Mesenchymal stem cell (in vitro differentiated cells and primary cell): ENCODE measurements around the gene ETV1.

Experiments
- DNase-seq: peaks from one replicate; pipeline ENCODE4 v3.0.0-alpha.2; 2013
- H2AFZ ChIP-seq: one replicate; pipeline ENCODE4 v1.6.1; 2013; ENCODE audit warnings: low read depth, mild to moderate bottlenecking, control low read depth, inconsistent platforms, low read length, moderate library complexity
- H2AK5ac ChIP-seq: 2 replicates; pipeline ENCODE4 v1.6.1; 2013; ENCODE audit warnings: low read length, moderate library complexity, mild to moderate bottlenecking, inconsistent platforms; ENCODE audit not compliant: severe bottlenecking
- H2BK120ac ChIP-seq: one replicate; pipeline ENCODE4 v1.6.1; 2013; ENCODE audit warnings: low read depth, mild to moderate bottlenecking, inconsistent platforms, low read length, moderate library complexity
- H2BK12ac ChIP-seq, 2 experiments: one replicate each; pipeline ENCODE4 v1.6.1; 2013; ENCODE audit warnings: inconsistent platforms in 2 of 2, low read length in 2 of 2, mild to moderate bottlenecking in 2 of 2, moderate library complexity in 2 of 2, control low read depth in 1 of 2
- H2BK15ac ChIP-seq: one replicate; pipeline ENCODE4 v1.6.1; 2013; ENCODE audit warnings: mild to moderate bottlenecking, low read depth, inconsistent platforms; ENCODE audit not compliant: poor library complexity, severe bottlenecking
- H2BK5ac ChIP-seq: 2 replicates; pipeline ENCODE4 v1.6.1; 2013; ENCODE audit warnings: low read depth, mild to moderate bottlenecking, low read length, control low read depth, inconsistent platforms; ENCODE audit not compliant: poor library complexity, severe bottlenecking
- H3K14ac ChIP-seq, 2 experiments: one replicate each; pipeline ENCODE4 v1.6.1; 2013; ENCODE audit warnings: inconsistent platforms in 2 of 2, low read length in 2 of 2, control low read depth in 1 of 2, mild to moderate bottlenecking in 1 of 2, moderate library complexity in 1 of 2
- H3K18ac ChIP-seq, 2 experiments: one replicate each; pipeline ENCODE4 v1.6.1; 2013; ENCODE audit warnings: inconsistent platforms in 2 of 2, low read length in 2 of 2, control low read depth in 1 of 2, low read depth in 1 of 2, mild to moderate bottlenecking in 1 of 2
- H3K23ac ChIP-seq, 2 experiments: one replicate each; pipeline ENCODE4 v1.6.1; 2013; ENCODE audit warnings: inconsistent platforms in 2 of 2, low read length in 2 of 2, mild to moderate bottlenecking in 2 of 2, moderate library complexity in 2 of 2, control low read depth in 1 of 2
- H3K27ac ChIP-seq: 2 replicates; pipeline ENCODE4 v1.5.1; 2013; ENCODE audit warnings: mild to moderate bottlenecking, moderate library complexity, low read length, control low read depth, inconsistent platforms; ENCODE audit not compliant: poor library complexity, severe bottlenecking
- H3K27me3 ChIP-seq, 2 experiments: 2 replicates each; pipeline versions ENCODE4 v1.6.1 to v1.7.0; 2013; ENCODE audit warnings: low read length in 2 of 2, mild to moderate bottlenecking in 2 of 2, moderate library complexity in 2 of 2, control low read depth in 1 of 2, inconsistent platforms in 1 of 2; ENCODE audit not compliant: control insufficient read depth in 1 of 2, insufficient read depth in 1 of 2
- H3K36me3 ChIP-seq, 2 experiments: 2 replicates each; pipeline versions ENCODE4 v1.6.1 to v1.7.0; 2013; ENCODE audit warnings: low read length in 2 of 2, control low read depth in 1 of 2, inconsistent platforms in 1 of 2, low read depth in 1 of 2, mild to moderate bottlenecking in 1 of 2; ENCODE audit not compliant: insufficient read depth in 2 of 2, control insufficient read depth in 1 of 2
- H3K4ac ChIP-seq, 2 experiments: one replicate each; pipeline ENCODE4 v1.6.1; 2013; ENCODE audit warnings: inconsistent platforms in 2 of 2, low read length in 2 of 2, mild to moderate bottlenecking in 2 of 2, moderate library complexity in 2 of 2, control low read depth in 1 of 2, low read depth in 1 of 2
- H3K4me1 ChIP-seq: 2 replicates; pipeline ENCODE4 v1.6.1; 2013; ENCODE audit warnings: low read depth, low read length, control low read depth; ENCODE audit not compliant: control insufficient read depth, insufficient read depth
- H3K4me2 ChIP-seq: 2 replicates; pipeline ENCODE4 v1.6.1; 2013; ENCODE audit warnings: low read length, mild to moderate bottlenecking, inconsistent platforms; ENCODE audit not compliant: poor library complexity, severe bottlenecking
- H3K4me3 ChIP-seq, 2 experiments: 2 replicates each; pipeline versions ENCODE4 v1.5.1 to v1.7.0; 2013; ENCODE audit warnings: low read length in 2 of 2, mild to moderate bottlenecking in 2 of 2, control low read depth in 1 of 2, low read depth in 1 of 2; ENCODE audit not compliant: insufficient read depth in 1 of 2
- H3K79me1 ChIP-seq: replicated peaks from 2 replicates; pipeline ENCODE4 v1.6.1; 2013; ENCODE audit warnings: mild to moderate bottlenecking, control low read depth, low read length, inconsistent platforms; ENCODE audit not compliant: poor library complexity, severe bottlenecking
- H3K9ac ChIP-seq: 2 replicates; pipeline ENCODE4 v1.7.0; 2013; ENCODE audit warnings: mild to moderate bottlenecking, low read length, moderate library complexity
- H3K9me3 ChIP-seq: 2 replicates; pipeline ENCODE4 v1.7.0; 2013; ENCODE audit warnings: mild to moderate bottlenecking, low read length; ENCODE audit not compliant: control insufficient read depth
- H4K8ac ChIP-seq: one replicate; pipeline ENCODE4 v1.6.1; 2013; ENCODE audit warnings: inconsistent platforms, mild to moderate bottlenecking, low read length, moderate library complexity
- H4K91ac ChIP-seq: one replicate; pipeline ENCODE4 v1.6.1; 2013; ENCODE audit warnings: mild to moderate bottlenecking, low read length, inconsistent platforms
- WGBS: methylation state at CpG from one replicate; pipeline ENCODE4 v1.1.7; 2013; ENCODE audit warnings: mixed read lengths; 5-methylcytosine and 5-hydroxymethylcytosine counted together

ETV1 gene

DNA sequence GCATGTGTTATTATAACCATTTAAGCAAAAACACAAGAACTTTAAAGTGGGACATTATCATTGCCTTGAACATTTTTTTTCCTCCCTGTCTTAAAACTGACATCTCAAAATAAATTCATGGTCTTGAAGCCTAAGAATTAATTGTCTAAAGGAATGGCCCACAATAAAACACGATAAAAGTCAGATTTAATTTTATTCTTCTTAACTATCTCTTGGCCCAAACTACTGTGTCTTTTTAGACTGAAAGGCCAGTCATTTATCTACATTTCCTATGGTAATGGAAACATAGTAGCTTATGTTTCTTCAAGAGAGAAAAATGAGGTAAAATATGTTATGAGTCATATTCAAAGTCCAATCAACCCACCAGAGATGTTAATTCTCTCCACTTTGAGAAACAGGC, 24.4 kb upstream of the ETV1 start:
- no peak overlapping the region for H3K4me3 ChIP-seq
- H3K9ac ChIP-seq = no peak overlapping the region
- no peak overlapping the region for H4K91ac ChIP-seq
- WGBS = 100% methylated on average over 1 of the region's 1 CpG
- H4K8ac ChIP-seq = no peak overlapping the region
- H2AK5ac ChIP-seq = no peak overlapping the region
- no peak overlapping the region for H3K23ac ChIP-seq
- H2AFZ ChIP-seq = no peak overlapping the region
- H2BK12ac ChIP-seq = no peak overlapping the region
- no peak overlapping the region for H2BK5ac ChIP-seq
- no peaks in the 10 kb centered on the region for H3K4me1 ChIP-seq
- H3K18ac ChIP-seq = no peak overlapping the region
- no peaks in the 10 kb centered on the region for H3K79me1 ChIP-seq
- H3K14ac ChIP-seq = no peak overlapping the region
- no peaks in the 10 kb centered on the region for H3K27me3 ChIP-seq
- H3K4me2 ChIP-seq = no peak overlapping the region
- H3K9me3 ChIP-seq = no peaks in the 10 kb centered on the region
- no peak overlapping the region for H2BK15ac ChIP-seq
- no peak overlapping the region for H3K4ac ChIP-seq
- no peak overlapping the region for H2BK120ac ChIP-seq
- no peak for DNase-seq
- no peaks in the 10 kb centered on the region for H3K36me3 ChIP-seq
- H3K27ac ChIP-seq = no peak overlapping the region

DNA sequence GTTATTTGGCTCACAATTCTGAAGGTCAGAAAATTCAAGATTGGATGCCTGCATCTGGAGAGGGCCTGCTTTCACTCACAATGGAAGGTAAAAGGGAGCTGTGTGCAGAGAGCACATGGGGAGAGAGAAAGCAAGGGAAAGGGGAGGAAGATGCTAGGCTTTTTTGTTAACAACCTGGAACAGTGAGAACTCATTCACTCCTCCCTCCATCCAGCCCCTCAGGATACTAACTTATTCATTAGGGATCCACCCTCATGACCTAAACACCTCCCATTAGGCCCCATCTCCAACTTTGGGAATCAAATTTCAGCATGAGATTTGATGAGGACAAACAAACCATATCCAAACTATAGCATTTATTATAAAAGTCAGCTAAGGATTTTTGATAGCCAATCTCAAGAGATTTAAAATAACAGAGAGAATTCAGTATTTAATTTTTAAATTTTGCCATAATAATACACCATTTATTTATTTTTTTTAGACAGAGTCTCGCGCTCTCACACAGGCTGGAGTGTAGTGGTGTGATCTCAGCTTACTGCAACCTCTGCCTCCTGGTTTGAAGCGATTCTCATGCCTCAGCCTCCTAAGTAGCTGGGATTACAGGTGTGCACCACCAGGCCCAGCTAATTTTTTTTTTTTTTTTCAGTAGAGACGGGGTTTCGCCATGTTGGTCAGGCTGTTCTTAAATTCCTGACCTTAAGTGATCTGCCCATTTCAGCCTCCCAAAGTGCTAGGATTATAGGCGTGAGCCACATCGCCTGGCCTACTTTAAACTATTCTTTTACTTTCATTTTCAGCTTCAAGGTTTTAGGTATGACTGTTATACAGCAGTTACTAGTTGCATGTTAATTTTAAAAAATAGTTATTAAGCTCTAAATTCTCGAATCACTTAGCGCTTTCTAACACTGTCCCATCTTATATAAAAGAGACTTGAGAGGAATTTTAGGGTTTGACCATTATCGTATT, 20.3 kb upstream of the ETV1 start:
- no peaks in the 10 kb centered on the region for H3K27me3 ChIP-seq
- H4K8ac ChIP-seq = no peak overlapping the region
- no peak overlapping the region for H3K4me3 ChIP-seq
- no peak overlapping the region for H3K27ac ChIP-seq
- H3K14ac ChIP-seq = no peak overlapping the region
- no peak for DNase-seq
- H2BK5ac ChIP-seq = no peak overlapping the region
- no peak overlapping the region for H3K23ac ChIP-seq
- no peak overlapping the region for H3K9ac ChIP-seq
- H4K91ac ChIP-seq = no peak overlapping the region
- no peaks in the 10 kb centered on the region for H3K4me1 ChIP-seq
- no peaks in the 10 kb centered on the region for H3K9me3 ChIP-seq
- H3K18ac ChIP-seq = peak overlapping the region in 1 of 2 experiments; percentile 24
- H3K4ac ChIP-seq = no peak overlapping the region
- no peak overlapping the region for H2BK12ac ChIP-seq
- H3K79me1 ChIP-seq = no peaks in the 10 kb centered on the region
- no peaks in the 10 kb centered on the region for H3K36me3 ChIP-seq
- no peak overlapping the region for H2BK120ac ChIP-seq
- no peak overlapping the region for H2BK15ac ChIP-seq
- no peak overlapping the region for H2AFZ ChIP-seq
- 98% methylated on average over 6 of the region's 10 CpGs for WGBS
- H2AK5ac ChIP-seq = no peak overlapping the region
- no peak overlapping the region for H3K4me2 ChIP-seq

DNA sequence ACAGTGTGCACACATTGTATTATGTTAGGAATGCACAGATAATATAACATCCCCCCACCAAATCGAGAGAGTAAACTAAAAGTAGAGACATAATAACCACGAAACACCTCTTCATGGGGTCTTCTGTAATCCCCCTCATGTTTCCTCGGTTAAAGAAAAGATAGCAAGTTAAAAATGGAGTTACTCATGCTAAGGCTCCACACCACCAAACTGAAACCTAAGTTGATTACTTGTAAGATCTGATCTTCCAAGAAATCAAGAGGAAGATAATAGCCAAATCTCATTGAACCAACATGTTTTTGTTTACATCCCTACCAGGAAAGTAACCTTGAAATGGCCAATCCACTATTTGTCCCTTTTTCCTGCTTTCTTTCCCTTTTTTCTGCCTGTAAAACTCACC, 11.7 kb upstream of the ETV1 start:
- Histone ChIP-seq H2BK12ac (no peak overlapping the region), H3K27ac (no peak overlapping the region), H3K79me1 (no peaks in the 10 kb centered on the region), H2BK5ac (no peak overlapping the region), H2BK15ac (no peak overlapping the region), H3K14ac (no peak overlapping the region), H3K27me3 (no peaks in the 10 kb centered on the region), H2BK120ac (no peak overlapping the region), H2AFZ (no peak overlapping the region), H3K4me3 (no peak overlapping the region), H3K36me3 (no peaks in the 10 kb centered on the region), H3K9ac (no peak overlapping the region), H3K23ac (no peak overlapping the region), H4K91ac (no peak overlapping the region), H4K8ac (no peak overlapping the region), H3K4me1 (no peaks in the 10 kb centered on the region), H3K4ac (no peak overlapping the region), H3K18ac (no peak overlapping the region), H3K4me2 (no peak overlapping the region), H3K9me3 (no peaks in the 10 kb centered on the region), H2AK5ac (no peak overlapping the region)
- no peak for DNase-seq
- WGBS = 83% methylated on average over 3 of the region's 3 CpGs

DNA sequence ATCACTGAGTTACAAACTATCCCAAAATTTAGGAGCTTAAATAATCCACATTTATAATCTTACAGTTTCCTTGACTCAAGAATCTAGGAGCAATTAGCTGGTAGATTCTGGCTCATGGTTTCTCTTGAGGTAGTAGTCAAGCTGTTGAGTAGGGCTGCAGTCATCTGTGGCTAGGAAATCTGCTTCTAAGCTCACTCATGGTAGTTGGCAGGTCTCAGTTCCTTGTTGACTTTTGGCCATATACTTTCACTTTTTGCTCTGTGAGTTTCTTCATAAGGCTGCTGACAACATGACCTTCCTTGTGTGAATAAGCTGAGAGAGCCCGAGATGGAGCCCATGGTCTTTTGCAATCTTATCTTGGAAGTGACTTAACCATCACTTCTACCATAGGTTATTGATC, 10.8 kb upstream of the ETV1 start:
- no CpG with 5 or more reads among the region's 1 CpG for WGBS
- no peak for DNase-seq
- Histone ChIP-seq H3K36me3 (no peaks in the 10 kb centered on the region), H2BK12ac (no peak overlapping the region), H2BK5ac (no peak overlapping the region), H3K4me2 (no peak overlapping the region), H3K27me3 (no peaks in the 10 kb centered on the region), H2AFZ (no peak overlapping the region), H2BK15ac (no peak overlapping the region), H3K4me3 (no peak overlapping the region), H3K79me1 (no peaks in the 10 kb centered on the region), H2BK120ac (no peak overlapping the region), H3K9ac (no peak overlapping the region), H3K18ac (no peak overlapping the region), H4K8ac (no peak overlapping the region), H3K27ac (no peak overlapping the region), H3K4me1 (no peaks in the 10 kb centered on the region), H3K23ac (no peak overlapping the region), H3K9me3 (no peaks in the 10 kb centered on the region), H4K91ac (no peak overlapping the region), H3K14ac (no peak overlapping the region), H3K4ac (no peak overlapping the region), H2AK5ac (no peak overlapping the region)
